Stimulated activated effector memory CD8-positive, alpha-beta T cell treated with anti-CD3 and anti-CD28 coated beads, Interleukin-12 subunit alpha, Interleukin-12 subunit beta, amount 100 ng/mL, for 72 hours (primary cell): ENCODE data around the gene SNX20.

Experiments used
- ATAC-seq: fragments of 150-1000 bp; cut with Tn5 transposase; 2 replicates; pipeline ENCODE4 v1.10.0; 2021
- DNase-seq, 2 donors: peaks; one replicate each; pipeline ENCODE4 v3.0.0; 2021 to 2022; ENCODE audit warnings: low spot score in 2 of 2
- H3K27ac Mint-ChIP-seq: one replicate; pipeline ENCODE4 v1.8.0; 2022; ENCODE audit warnings: mild to moderate bottlenecking, mixed read lengths
- H3K36me3 Mint-ChIP-seq: one replicate; pipeline ENCODE4 v1.8.0; 2022; ENCODE audit warnings: mild to moderate bottlenecking, mixed read lengths
- H3K4me1 Mint-ChIP-seq: one replicate; pipeline ENCODE4 v1.8.0; 2022; ENCODE audit warnings: mixed read lengths
- H3K4me3 Mint-ChIP-seq: one replicate; pipeline ENCODE4 v1.8.0; 2022; ENCODE audit warnings: mild to moderate bottlenecking, mixed read lengths
- H3K9me3 Mint-ChIP-seq: one replicate; pipeline ENCODE4 v1.8.0; 2022; ENCODE audit warnings: mixed read lengths

The SNX20 gene

GRCh38 chr16:50640919-50641817, 39.9 kb downstream of the SNX20 start:
- H3K4me1 Mint-ChIP-seq = peaks cover 7% of the 10 kb centered on the region
- no peak overlapping the region for H3K4me3 Mint-ChIP-seq
- ATAC-seq = no peak
- no peak overlapping the region for H3K27ac Mint-ChIP-seq
- no peak for DNase-seq
- no peaks in the 10 kb centered on the region for H3K36me3 Mint-ChIP-seq
- no peaks in the 10 kb centered on the region for H3K9me3 Mint-ChIP-seq

- no peak for ATAC-seq
- H3K27ac Mint-ChIP-seq = no peak overlapping the region
- no peak for DNase-seq
- no peaks in the 10 kb centered on the region for H3K36me3 Mint-ChIP-seq
- H3K4me1 Mint-ChIP-seq = peaks cover 7% of the 10 kb centered on the region
- H3K9me3 Mint-ChIP-seq = no peaks in the 10 kb centered on the region
- no peak overlapping the region for H3K4me3 Mint-ChIP-seq
Measured at GRCh38 chr16:50640391-50640790, 40.7 kb downstream of the SNX20 start.

- H3K9me3 Mint-ChIP-seq = no peaks in the 10 kb centered on the region
- no peaks in the 10 kb centered on the region for H3K4me1 Mint-ChIP-seq
- no peak overlapping the region for H3K27ac Mint-ChIP-seq
- no peak overlapping the region for H3K4me3 Mint-ChIP-seq
- no peak for ATAC-seq
- DNase-seq = no peak
- no peaks in the 10 kb centered on the region for H3K36me3 Mint-ChIP-seq
Measured at GRCh38 chr16:50638816-50639670, 42.1 kb downstream of the SNX20 start.

- ATAC-seq (no peak), DNase-seq (no peak)
- Mint-ChIP-seq H3K4me1 (no peaks in the 10 kb centered on the region), H3K36me3 (no peaks in the 10 kb centered on the region), H3K4me3 (no peak overlapping the region), H3K27ac (no peak overlapping the region), H3K9me3 (no peaks in the 10 kb centered on the region)
Measured at GRCh38 chr16:50637716-50638602, 43.2 kb downstream of the SNX20 start.

GRCh38 chr16:50636753-50637374, 44.2 kb downstream of the SNX20 start:
- DNase-seq (no peak), ATAC-seq (no peak)
- peak overlapping the region; percentile 21 for H3K27ac Mint-ChIP-seq
- H3K9me3 Mint-ChIP-seq = no peaks in the 10 kb centered on the region
- no peaks in the 10 kb centered on the region for H3K36me3 Mint-ChIP-seq
- H3K4me3 Mint-ChIP-seq = no peak overlapping the region
- no peaks in the 10 kb centered on the region for H3K4me1 Mint-ChIP-seq

- peak; percentile 48 for ATAC-seq
Measured at GRCh38 chr16:50635505-50636392, 45.4 kb downstream of the SNX20 start.

GRCh38 chr16:50634947-50635346, 46.2 kb downstream of the SNX20 start:
- Mint-ChIP-seq H3K9me3 (no peaks in the 10 kb centered on the region), H3K36me3 (no peaks in the 10 kb centered on the region), H3K4me1 (no peaks in the 10 kb centered on the region), H3K27ac (peak overlapping the region; percentile 2), H3K4me3 (no peak overlapping the region)
- no peak for DNase-seq
- no peak for ATAC-seq

More at GRCh38 chr16:50635505-50636392, 45.4 kb downstream of the SNX20 start:
- Mint-ChIP-seq H3K36me3 (no peaks in the 10 kb centered on the region), H3K4me1 (no peaks in the 10 kb centered on the region), H3K4me3 (no peak overlapping the region), H3K27ac (peak overlapping the region; percentile 2), H3K9me3 (no peaks in the 10 kb centered on the region)
- no peak for DNase-seq

GRCh38 chr16:50634090-50634489, 47.0 kb downstream of the SNX20 start:
- Mint-ChIP-seq H3K27ac (no peak overlapping the region), H3K4me1 (no peaks in the 10 kb centered on the region), H3K4me3 (no peak overlapping the region), H3K9me3 (no peaks in the 10 kb centered on the region), H3K36me3 (no peaks in the 10 kb centered on the region)
- ATAC-seq (no peak), DNase-seq (no peak)

GRCh38 chr16:50632927-50633800, 47.9 kb downstream of the SNX20 start:
- H3K9me3 Mint-ChIP-seq = no peaks in the 10 kb centered on the region
- no peak overlapping the region for H3K27ac Mint-ChIP-seq
- no peak overlapping the region for H3K4me3 Mint-ChIP-seq

GRCh38 chr16:50631985-50632576, 49.0 kb downstream of the SNX20 start:
- Mint-ChIP-seq H3K4me3 (no peak overlapping the region), H3K27ac (no peak overlapping the region), H3K9me3 (no peaks in the 10 kb centered on the region), H3K36me3 (no peaks in the 10 kb centered on the region), H3K4me1 (peaks cover 11% of the 10 kb centered on the region)
- no peak for ATAC-seq
- no peak for DNase-seq

More at GRCh38 chr16:50632927-50633800, 47.9 kb downstream of the SNX20 start:
- no peak for ATAC-seq
- Mint-ChIP-seq H3K36me3 (no peaks in the 10 kb centered on the region), H3K4me1 (peaks cover under 1% of the 10 kb centered on the region)
- no peak for DNase-seq

GRCh38 chr16:50631249-50631984, 49.7 kb downstream of the SNX20 start:
- Mint-ChIP-seq H3K9me3 (no peaks in the 10 kb centered on the region), H3K27ac (no peak overlapping the region), H3K4me1 (peaks cover 18% of the 10 kb centered on the region), H3K36me3 (no peaks in the 10 kb centered on the region), H3K4me3 (no peak overlapping the region)
- DNase-seq = no peak
- ATAC-seq = no peak

- Mint-ChIP-seq H3K4me3 (no peak overlapping the region), H3K36me3 (no peaks in the 10 kb centered on the region), H3K27ac (no peak overlapping the region), H3K4me1 (peaks cover 24% of the 10 kb centered on the region), H3K9me3 (no peaks in the 10 kb centered on the region)
- no peak for DNase-seq
- ATAC-seq = no peak
Measured at GRCh38 chr16:50630394-50631020, 50.6 kb downstream of the SNX20 start.
